B cell (primary cell): ENCODE results near the gene TIMELESS. TPM values are rescaled to one million over a fixed set of nuclear protein-coding genes. Genes with fewer than 3 reads are reported as not detected.

Experiments used
- ATAC-seq: fragments of 200-7000 bp; cut with Tn5 transposase; one replicate; pipeline ENCODE4 v1.10.0; 2021; ENCODE audit warnings: low read depth, mild to moderate bottlenecking, moderate number of reproducible peaks, moderate library complexity
- CTCF ChIA-PET: fragments of 350-600 bp; sonication (Branson Sonifier 250); formaldehyde crosslinking; loops from one replicate; lab custom pipeline; 2021; ENCODE audit warnings: antibody characterized with exemption, inconsistent platforms; lab: Charles Lee
- POLR2A ChIA-PET: fragments of 350-600 bp; sonication (Branson Sonifier 250); formaldehyde crosslinking; loops from one replicate; lab custom pipeline; 2021; ENCODE audit warnings: antibody characterized with exemption; lab: Charles Lee
- DNase-seq: peaks from one replicate; pipeline ENCODE4 v3.0.0; 2013
- H2AFZ ChIP-seq: 2 replicates; pipeline ENCODE4 v1.6.1; 2012; ENCODE audit warnings: mild to moderate bottlenecking, low read depth, low read length; ENCODE audit not compliant: insufficient read depth, poor library complexity, severe bottlenecking
- H3K27ac ChIP-seq, 2 donors: 1 replicate in 1 of 2; 2 replicates in 1 of 2; pipeline ENCODE4 v1.5.1; 2012 to 2013; ENCODE audit warnings: low read length in 2 of 2, mild to moderate bottlenecking in 2 of 2, moderate library complexity in 1 of 2
- H3K27me3 ChIP-seq, 4 experiments: fragments of 200-600 bp in 1 of 4; sonication (generic) in 1 of 4; replicated peaks in 1 of 4; 1 replicate in 2 of 4; 2 replicates in 2 of 4; pipeline versions ENCODE4 v1.6.1 to v1.7.0; 2013 to 2016; ENCODE audit warnings: low read length in 3 of 4, mild to moderate bottlenecking in 2 of 4, mixed read lengths in 1 of 4, moderate library complexity in 1 of 4; ENCODE audit not compliant: insufficient read depth in 4 of 4, control insufficient read depth in 3 of 4; ENCODE audit errors: control extremely low read depth in 1 of 4
- H3K36me3 ChIP-seq, 2 experiments: replicated peaks in 1 of 2; 1 replicate in 1 of 2; 2 replicates in 1 of 2; pipeline versions ENCODE4 v1.6.1 to v1.7.1; 2013; ENCODE audit warnings: low read length in 1 of 2; ENCODE audit not compliant: insufficient read depth in 2 of 2, control insufficient read depth in 1 of 2; ENCODE audit errors: control extremely low read depth in 1 of 2, extremely low read depth in 1 of 2
- H3K4me1 ChIP-seq, 2 donors: fragments of 200-600 bp in 1 of 2; sonication (generic) in 1 of 2; 1 replicate in 1 of 2; 2 replicates in 1 of 2; pipeline versions ENCODE4 v1.5.1 to v1.6.1; 2013 to 2017; ENCODE audit warnings: low read length in 2 of 2; ENCODE audit not compliant: control insufficient read depth in 2 of 2, insufficient read depth in 2 of 2
- H3K4me2 ChIP-seq: replicated peaks from 2 replicates; pipeline ENCODE3; 2012; ENCODE audit warnings: mild to moderate bottlenecking, low read depth, low read length; ENCODE audit not compliant: poor library complexity, severe bottlenecking
- H3K4me3 ChIP-seq, 5 experiments: fragments of 200-600 bp in 1 of 5; sonication (generic) in 1 of 5; 1 replicate in 3 of 5; 2 replicates in 2 of 5; pipeline versions ENCODE4 v1.5.1 to v1.7.0; 2011 to 2016; ENCODE audit warnings: low read length in 4 of 5, mild to moderate bottlenecking in 4 of 5, low read depth in 2 of 5, control low read depth in 1 of 5, moderate library complexity in 1 of 5; ENCODE audit not compliant: insufficient read depth in 1 of 5; ENCODE audit errors: control extremely low read depth in 1 of 5, extremely low read depth in 1 of 5
- H3K79me2 ChIP-seq: fragments of 200-600 bp; sonication (generic); one replicate; pipeline ENCODE4 v1.6.0; 2016; ENCODE audit warnings: low read length; ENCODE audit not compliant: control insufficient read depth, insufficient read depth
- H3K9ac ChIP-seq: fragments of 200-600 bp; sonication (generic); 2 replicates; pipeline ENCODE4 v1.6.1; 2017; ENCODE audit warnings: mild to moderate bottlenecking, low read length, moderate library complexity
- H3K9me3 ChIP-seq, 3 donors: one replicate each; pipeline versions ENCODE4 v1.6.1 to v1.7.1; 2013; ENCODE audit warnings: low read length in 2 of 3; ENCODE audit not compliant: control insufficient read depth in 2 of 3, insufficient read depth in 1 of 3; ENCODE audit errors: control extremely low read depth in 1 of 3
- H4K20me1 ChIP-seq: 2 replicates; pipeline ENCODE4 v1.6.0; 2012; ENCODE audit warnings: mild to moderate bottlenecking, low read length; ENCODE audit not compliant: insufficient read depth, control insufficient read depth, poor library complexity, severe bottlenecking
- H3K27ac Mint-ChIP-seq: one replicate; pipeline ENCODE4 v1.8.0; 2021; ENCODE audit warnings: mixed read lengths
- H3K27me3 Mint-ChIP-seq: one replicate; pipeline ENCODE4 v1.8.0; 2021; ENCODE audit warnings: mixed read lengths
- H3K4me1 Mint-ChIP-seq: one replicate; pipeline ENCODE4 v1.8.0; 2021; ENCODE audit warnings: mixed read lengths
- H3K4me3 Mint-ChIP-seq: one replicate; pipeline ENCODE4 v1.8.0; 2021; ENCODE audit warnings: mixed read lengths
- H3K9me3 Mint-ChIP-seq: one replicate; pipeline ENCODE4 v1.8.0; 2022; ENCODE audit warnings: mixed read lengths; ENCODE audit not compliant: insufficient read depth
- EZH2 ChIP-seq: IDR thresholded peaks from 2 replicates; pipeline ENCODE4 v1.6.1; 2012; ENCODE audit warnings: borderline replicate concordance, low read depth, mild to moderate bottlenecking, moderate library complexity, low read length; ENCODE audit not compliant: insufficient read depth, poor library complexity, severe bottlenecking
- WGBS: methylation state at CpG from one replicate; pipeline ENCODE4 v1.1.5; 2013; ENCODE audit warnings: missing lambda C conversion rate; ENCODE audit not compliant: insufficient coverage; 5-methylcytosine and 5-hydroxymethylcytosine counted together
- intact Hi-C: fragments of 100-400 bp; cut with micrococcal nuclease; formaldehyde crosslinking; loops from one replicate; pipeline ENCODE4 v1.10.0; 2022
- polyA plus RNA-seq: library from polyadenylated mRNA; depleted of rRNA; stranded (reverse); fragments of >200 nt; gene quantifications from 2 replicates; pipeline ENCODE4 v1.2.3, GENCODE V29; 2012
- total RNA-seq, 2 donors: library from RNA; stranded (reverse); fragments of 120-200 nt in 1 of 2; gene quantifications; 1 replicate in 1 of 2; 2 replicates in 1 of 2; pipeline versions ENCODE4 v1.2.3 to v1.2.4, GENCODE V29; 2013 to 2022
- TF ChIP-seq, protein P1 (sequence below): fragments of 200-600 bp; IDR thresholded peaks from one replicate; pipeline ENCODE4 v1.8.0; 2022; ENCODE audit warnings: antibody characterized with exemption, mild to moderate bottlenecking

The TIMELESS gene
- total and polyA plus RNA-seq, 2 donors (not counting 1 experiment from before 2014, with no cell fraction given) = 17.2 to 44.4 TPM

DNA sequence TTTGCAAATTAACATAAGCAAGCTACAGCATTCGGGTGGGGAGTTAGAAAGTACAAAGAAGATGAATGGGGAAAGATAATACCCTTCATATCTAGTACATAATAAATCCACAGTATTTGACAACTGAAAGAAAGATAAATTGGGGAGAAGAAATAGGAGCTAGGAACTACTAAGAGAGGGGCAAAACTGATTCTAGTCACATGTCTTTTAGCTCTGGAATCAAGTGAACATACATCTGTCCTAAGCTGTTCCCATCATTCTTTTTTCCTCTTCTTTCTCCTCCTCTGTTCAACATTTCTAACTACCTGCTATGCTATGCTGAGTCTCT, 71.3 kb downstream of the TIMELESS start:
- Mint-ChIP-seq H3K4me1 (peaks cover 44% of the 10 kb centered on the region), H3K9me3 (no peaks in the 10 kb centered on the region), H3K27me3 (no peaks in the 10 kb centered on the region), H3K27ac (peak overlapping the region; percentile 96), H3K4me3 (peak overlapping the region; percentile 4)
- H3K4me3 ChIP-seq = no peak overlapping the region
- TF ChIP-seq, protein P1, sequence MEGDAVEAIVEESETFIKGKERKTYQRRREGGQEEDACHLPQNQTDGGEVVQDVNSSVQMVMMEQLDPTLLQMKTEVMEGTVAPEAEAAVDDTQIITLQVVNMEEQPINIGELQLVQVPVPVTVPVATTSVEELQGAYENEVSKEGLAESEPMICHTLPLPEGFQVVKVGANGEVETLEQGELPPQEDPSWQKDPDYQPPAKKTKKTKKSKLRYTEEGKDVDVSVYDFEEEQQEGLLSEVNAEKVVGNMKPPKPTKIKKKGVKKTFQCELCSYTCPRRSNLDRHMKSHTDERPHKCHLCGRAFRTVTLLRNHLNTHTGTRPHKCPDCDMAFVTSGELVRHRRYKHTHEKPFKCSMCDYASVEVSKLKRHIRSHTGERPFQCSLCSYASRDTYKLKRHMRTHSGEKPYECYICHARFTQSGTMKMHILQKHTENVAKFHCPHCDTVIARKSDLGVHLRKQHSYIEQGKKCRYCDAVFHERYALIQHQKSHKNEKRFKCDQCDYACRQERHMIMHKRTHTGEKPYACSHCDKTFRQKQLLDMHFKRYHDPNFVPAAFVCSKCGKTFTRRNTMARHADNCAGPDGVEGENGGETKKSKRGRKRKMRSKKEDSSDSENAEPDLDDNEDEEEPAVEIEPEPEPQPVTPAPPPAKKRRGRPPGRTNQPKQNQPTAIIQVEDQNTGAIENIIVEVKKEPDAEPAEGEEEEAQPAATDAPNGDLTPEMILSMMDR = no peak
- TF ChIP-seq EZH2 = no peak
- no peaks in the 10 kb centered on the region for H3K27me3 ChIP-seq
- H3K9ac ChIP-seq = no peak overlapping the region
- CTCF ChIA-PET = interaction anchor here (0.6 to 2.5 kb wide), 5 partner anchors 9 to 86 kb away, joined by 3 to 11 read pairs (median 3); partner anchors contain the start of gene STAT2
- no CpG with 5 or more reads among the region's 1 CpG for WGBS
- peaks cover 49 to 64% of the 10 kb centered on the region in 2 donors for H3K4me1 ChIP-seq
- intact Hi-C loops = loop anchor here (5.0 kb wide), 1 partner anchor 84 kb away; no protein-coding TSS in a partner anchor
- POLR2A ChIA-PET = interaction anchor here (0.9 kb wide), 2 partner anchors 18 to 32 kb away, joined by 3 to 5 read pairs; partner anchors contain the start of gene STAT2
- no peaks in the 10 kb centered on the region for H3K79me2 ChIP-seq
- peak overlapping the region; percentile 72 for H3K4me2 ChIP-seq
- no peaks in the 10 kb centered on the region for H3K36me3 ChIP-seq
- no peak for ATAC-seq
- H3K27ac ChIP-seq = peak overlapping the region; percentile 75 to 80
- H4K20me1 ChIP-seq = no peaks in the 10 kb centered on the region
- H2AFZ ChIP-seq = peak overlapping the region; percentile 47
- no peak for DNase-seq
- peaks cover 0 to 12% (median 10%) of the 10 kb centered on the region in 3 donors for H3K9me3 ChIP-seq

DNA sequence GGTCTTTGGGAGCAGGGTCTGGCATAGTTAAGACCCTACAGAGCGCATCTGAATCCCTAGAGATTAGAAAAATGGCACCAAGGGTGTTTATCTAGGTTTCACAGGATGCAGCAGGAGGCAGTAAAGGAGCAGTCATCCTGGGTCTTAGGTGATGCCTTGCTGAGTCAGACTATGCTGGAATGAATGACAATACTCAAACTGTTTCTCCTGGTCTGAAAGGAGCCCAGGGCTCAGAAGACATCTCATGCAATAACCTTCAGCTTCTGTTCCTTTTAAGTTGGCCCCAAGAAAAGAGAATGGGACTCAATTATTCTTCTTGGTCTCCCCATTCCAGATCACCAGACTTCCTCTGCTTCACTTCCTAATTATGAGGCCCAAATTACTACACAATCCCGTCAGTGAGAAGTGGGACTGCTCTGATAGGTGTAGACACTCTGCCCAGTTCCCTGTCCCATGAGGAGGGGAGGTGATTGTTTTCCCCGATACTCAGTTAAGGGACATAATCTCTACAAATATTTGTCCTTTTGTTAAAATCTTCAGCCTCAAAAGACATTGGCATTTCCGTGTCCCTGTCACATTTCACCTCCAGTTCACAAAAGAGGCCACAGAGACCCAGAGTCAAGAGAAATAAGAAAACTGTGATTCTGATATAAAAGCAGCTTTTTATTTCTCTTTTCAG, 71.8 kb downstream of the TIMELESS start:
- Mint-ChIP-seq H3K4me1 (peaks cover 47% of the 10 kb centered on the region), H3K27me3 (no peaks in the 10 kb centered on the region), H3K4me3 (peak overlapping the region; percentile 76), H3K9me3 (no peaks in the 10 kb centered on the region), H3K27ac (peak overlapping the region; percentile 96)
- Histone ChIP-seq H3K27ac (peak overlapping the region; percentile 75 to 80), H3K4me3 (no peak overlapping the region), H3K9me3 (peaks cover 0 to 12% (median 10%) of the 10 kb centered on the region in 3 donors), H3K27me3 (no peaks in the 10 kb centered on the region), H2AFZ (peak overlapping the region; percentile 47), H3K79me2 (no peaks in the 10 kb centered on the region), H4K20me1 (no peaks in the 10 kb centered on the region), H3K9ac (no peak overlapping the region), H3K36me3 (no peaks in the 10 kb centered on the region), H3K4me2 (peak overlapping the region; percentile 72), H3K4me1 (peaks cover 49 to 64% of the 10 kb centered on the region in 2 donors)
- POLR2A ChIA-PET = interaction anchor here (0.6 to 0.9 kb wide), 2 partner anchors 10 to 17 kb away, joined by 3 to 7 read pairs; partner anchors contain the start of gene STAT2
- WGBS = 88% methylated on average over 1 of the region's 4 CpGs
- TF ChIP-seq, protein P1 = no peak
- TF ChIP-seq EZH2 = no peak
- intact Hi-C loops = loop anchor here (5.0 kb wide), 1 partner anchor 85 kb away; no protein-coding TSS in a partner anchor
- ATAC-seq (no peak), DNase-seq (no peak)
- CTCF ChIA-PET = interaction anchor here (0.6 to 2.5 kb wide), 6 partner anchors 8 to 87 kb away, joined by 3 to 11 read pairs (median 7); partner anchors contain the start of genes CNPY2 and STAT2
